SK-N-SH treated with all-trans-retinoic acid at 6 μM for 48 hours (cell line): ENCODE data around the gene ATG13.
"Not testable (repeated sequence)": the region's sequence is repeated elsewhere in the genome, so short reads cannot be mapped to it uniquely, and the experiment has no call there.

Experiments
- CREB5 ChIP-seq: fragments of 250-450 bp; sonication (Bioruptor Pico); IDR thresholded peaks from 2 replicates; pipeline ENCODE4 v1.5.1; 2020; ENCODE audit warnings: low read depth, mild to moderate bottlenecking, moderate library complexity
- ESRRG ChIP-seq: fragments of 250-450 bp; sonication (Bioruptor Pico); IDR thresholded peaks from 2 replicates; pipeline ENCODE4 v1.6.1; 2021; ENCODE audit warnings: mild to moderate bottlenecking
- TCF4 ChIP-seq: fragments of 250-450 bp; sonication (Bioruptor Pico); IDR thresholded peaks from 2 replicates; pipeline ENCODE4 v1.8.0; 2021; ENCODE audit warnings: mild to moderate bottlenecking, moderate library complexity, borderline replicate concordance

- not testable (repeated sequence) for TF ChIP-seq TCF4, CREB5, ESRRG (CRISPR knock-in tag)
Observed at GRCh38 chr11:46709351-46709750, 92.0 kb downstream of the ATG13 start.
